Caco-2 (cell line): ENCODE data around the gene VPS41. TPM values are rescaled to one million over a fixed set of nuclear protein-coding genes. Genes with fewer than 3 reads are reported as not detected.

ENCODE experiments used
- BruUV-seq: library from RNA; stranded (reverse); fragments of 400-500 nt; replicated peaks from 2 replicates; lab custom pipeline; 2021; lab: Mats Ljungman, UMichigan
- CTCF ChIA-PET: fragments of 300-600 bp; sonication (Branson Sonifier 250); formaldehyde crosslinking; loops from one replicate; lab custom pipeline; 2022; ENCODE audit warnings: antibody characterized with exemption; lab: Charles Lee
- POLR2A ChIA-PET: fragments of 300-600 bp; sonication (Branson Sonifier 250); formaldehyde crosslinking; loops from one replicate; lab custom pipeline; 2022; ENCODE audit warnings: antibody characterized with exemption; lab: Charles Lee
- DNase-seq, 2 experiments: peaks; one replicate each; pipeline versions ENCODE4 v3.0.0 to v3.0.0-alpha.2; 2020 to 2022
- H3K27me3 ChIP-seq: replicated peaks from 2 replicates; pipeline ENCODE4 v1.6.0; 2011; ENCODE audit warnings: low read length; ENCODE audit not compliant: control insufficient read depth, insufficient read depth
- H3K36me3 ChIP-seq: 2 replicates; pipeline ENCODE4 v1.5.1; 2011; ENCODE audit warnings: low read length; ENCODE audit not compliant: control insufficient read depth, insufficient read depth
- H3K4me1 ChIP-seq: fragments of 250-450 bp; sonication (Bioruptor Pico); 2 replicates; pipeline ENCODE4 v1.5.1; 2020; ENCODE audit warnings: mild to moderate bottlenecking
- H3K4me3 ChIP-seq: 2 replicates; pipeline ENCODE4 v1.5.1; 2011; ENCODE audit warnings: low read depth, mild to moderate bottlenecking, control low read depth, low read length
- H3K9me3 ChIP-seq: fragments of 250-450 bp; sonication (Bioruptor Pico); 2 replicates; pipeline ENCODE4 v1.5.1; 2020; ENCODE audit warnings: mild to moderate bottlenecking, moderate library complexity
- H3K27ac Mint-ChIP-seq: one replicate; pipeline ENCODE4 v1.8.0; 2022; ENCODE audit warnings: mixed read lengths; ENCODE audit not compliant: unreplicated experiment
- H3K27me3 Mint-ChIP-seq: one replicate; pipeline ENCODE4 v1.8.0; 2022; ENCODE audit warnings: mixed read lengths; ENCODE audit not compliant: insufficient read depth, unreplicated experiment
- H3K36me3 Mint-ChIP-seq: one replicate; pipeline ENCODE4 v1.8.0; 2022; ENCODE audit warnings: mild to moderate bottlenecking, mixed read lengths; ENCODE audit not compliant: insufficient read depth, unreplicated experiment
- H3K4me1 Mint-ChIP-seq: one replicate; pipeline ENCODE4 v1.8.0; 2022; ENCODE audit warnings: low read depth, mixed read lengths; ENCODE audit not compliant: unreplicated experiment
- H3K4me3 Mint-ChIP-seq: one replicate; pipeline ENCODE4 v1.8.0; 2022; ENCODE audit warnings: mild to moderate bottlenecking, moderate library complexity, mixed read lengths; ENCODE audit not compliant: unreplicated experiment
- H3K9me3 Mint-ChIP-seq: one replicate; pipeline ENCODE4 v1.8.0; 2022; ENCODE audit warnings: mixed read lengths; ENCODE audit not compliant: unreplicated experiment
- intact Hi-C: fragments of 100-400 bp; cut with micrococcal nuclease; formaldehyde crosslinking; loops from one replicate; pipeline ENCODE4 v1.10.0; 2022; ENCODE audit not compliant: unreplicated experiment
- total RNA-seq: library from RNA; stranded (reverse); gene quantifications from 2 replicates; pipeline ENCODE4 v1.2.3, GENCODE V29; 2022
- TF ChIP-seq, protein P1 (sequence below), 2 experiments: fragments of 200-600 bp in 1 of 2; IDR thresholded peaks; 1 replicate in 1 of 2; 2 replicates in 1 of 2; pipeline versions ENCODE4 v1.5.1 to v1.8.0; 2011 to 2022; ENCODE audit warnings: antibody characterized with exemption in 1 of 2, control low read depth in 1 of 2, inconsistent platforms in 1 of 2, low read depth in 1 of 2, low read length in 1 of 2, mild to moderate bottlenecking in 1 of 2, moderate library complexity in 1 of 2; ENCODE audit not compliant: insufficient read depth in 1 of 2, severe bottlenecking in 1 of 2, unreplicated experiment in 1 of 2

The VPS41 gene
- total RNA-seq, 1 experiment from 2014 or later = 86.9 TPM

DNA sequence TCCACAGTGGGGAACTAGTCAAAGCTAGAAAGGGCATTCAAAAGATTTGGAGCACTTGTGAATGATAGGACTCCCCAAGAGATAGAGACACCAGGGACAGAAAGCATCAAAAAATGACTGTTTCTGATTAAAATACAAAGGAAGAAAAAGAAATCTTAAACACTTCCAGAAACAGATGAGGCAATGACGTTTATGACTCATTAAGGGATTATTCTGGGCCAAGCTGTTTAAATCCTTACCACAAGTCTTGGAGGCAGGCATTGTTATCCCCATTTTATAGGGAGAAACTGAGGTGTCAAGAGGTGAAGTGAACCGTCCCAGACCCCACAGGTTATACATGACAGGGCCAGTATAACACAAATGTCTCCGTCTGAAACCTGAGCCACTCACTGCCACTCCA, 209.5 kb downstream of the VPS41 start:
- intact Hi-C loops = no loop called here
- ChIA-PET CTCF (no interaction called here), POLR2A (no interaction called here)
- H3K36me3 ChIP-seq = no peaks in the 10 kb centered on the region
- DNase-seq = no peak
- no peaks in the 10 kb centered on the region for H3K4me1 ChIP-seq
- TF ChIP-seq, protein P1, sequence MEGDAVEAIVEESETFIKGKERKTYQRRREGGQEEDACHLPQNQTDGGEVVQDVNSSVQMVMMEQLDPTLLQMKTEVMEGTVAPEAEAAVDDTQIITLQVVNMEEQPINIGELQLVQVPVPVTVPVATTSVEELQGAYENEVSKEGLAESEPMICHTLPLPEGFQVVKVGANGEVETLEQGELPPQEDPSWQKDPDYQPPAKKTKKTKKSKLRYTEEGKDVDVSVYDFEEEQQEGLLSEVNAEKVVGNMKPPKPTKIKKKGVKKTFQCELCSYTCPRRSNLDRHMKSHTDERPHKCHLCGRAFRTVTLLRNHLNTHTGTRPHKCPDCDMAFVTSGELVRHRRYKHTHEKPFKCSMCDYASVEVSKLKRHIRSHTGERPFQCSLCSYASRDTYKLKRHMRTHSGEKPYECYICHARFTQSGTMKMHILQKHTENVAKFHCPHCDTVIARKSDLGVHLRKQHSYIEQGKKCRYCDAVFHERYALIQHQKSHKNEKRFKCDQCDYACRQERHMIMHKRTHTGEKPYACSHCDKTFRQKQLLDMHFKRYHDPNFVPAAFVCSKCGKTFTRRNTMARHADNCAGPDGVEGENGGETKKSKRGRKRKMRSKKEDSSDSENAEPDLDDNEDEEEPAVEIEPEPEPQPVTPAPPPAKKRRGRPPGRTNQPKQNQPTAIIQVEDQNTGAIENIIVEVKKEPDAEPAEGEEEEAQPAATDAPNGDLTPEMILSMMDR (IDR thresholded peaks at IDR 0.05; ENCODE audit: insufficient read depth in 1 of 2, low read depth in 1 of 2, low read length in 1 of 2, severe bottlenecking in 1 of 2, unreplicated experiment in 1 of 2) = no peak
- H3K4me3 Mint-ChIP-seq = no peak overlapping the region
- no peaks in the 10 kb centered on the region for H3K36me3 Mint-ChIP-seq
- H3K9me3 Mint-ChIP-seq = no peaks in the 10 kb centered on the region
- no TSS peak for BruUV-seq
- peaks cover 11% of the 10 kb centered on the region for H3K27me3 Mint-ChIP-seq
- H3K4me1 Mint-ChIP-seq = no peaks in the 10 kb centered on the region
- H3K9me3 ChIP-seq = no peaks in the 10 kb centered on the region
- H3K27ac Mint-ChIP-seq = no peak overlapping the region
- H3K4me3 ChIP-seq = no peak overlapping the region
- H3K27me3 ChIP-seq = no peaks in the 10 kb centered on the region

DNA sequence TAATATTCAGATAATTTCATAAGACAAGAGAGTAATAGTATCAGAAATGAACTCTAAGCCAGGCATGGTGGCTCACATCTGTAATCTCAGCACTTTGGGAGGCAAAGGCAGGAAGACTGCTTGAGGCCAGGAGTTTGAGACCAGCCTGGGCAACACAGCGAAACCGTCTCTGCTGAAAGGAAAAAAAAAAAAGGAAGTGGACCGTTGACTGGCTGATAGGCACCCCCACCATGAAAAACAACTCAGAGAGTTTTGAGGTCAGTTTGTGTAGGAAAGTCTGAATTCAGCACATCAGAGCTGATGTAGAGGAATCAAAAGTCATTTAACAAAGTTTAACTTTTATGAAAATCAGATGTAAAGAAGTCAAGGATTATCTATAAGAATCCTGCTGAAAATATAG, 214.7 kb downstream of the VPS41 start:
- Mint-ChIP-seq H3K9me3 (no peaks in the 10 kb centered on the region), H3K27ac (no peak overlapping the region), H3K36me3 (no peaks in the 10 kb centered on the region), H3K27me3 (no peaks in the 10 kb centered on the region), H3K4me3 (no peak overlapping the region), H3K4me1 (no peaks in the 10 kb centered on the region)
- DNase-seq = no peak
- CTCF ChIA-PET = no interaction called here
- H3K4me3 ChIP-seq = no peak overlapping the region
- POLR2A ChIA-PET = no interaction called here
- H3K27me3 ChIP-seq = no peaks in the 10 kb centered on the region
- no peaks in the 10 kb centered on the region for H3K36me3 ChIP-seq
- no peaks in the 10 kb centered on the region for H3K9me3 ChIP-seq
- TF ChIP-seq, protein P1 (IDR thresholded peaks at IDR 0.05; ENCODE audit: insufficient read depth in 1 of 2, low read depth in 1 of 2, low read length in 1 of 2, severe bottlenecking in 1 of 2, unreplicated experiment in 1 of 2) = no peak
- BruUV-seq = no TSS peak
- H3K4me1 ChIP-seq = no peaks in the 10 kb centered on the region
- intact Hi-C loops = no loop called here

DNA sequence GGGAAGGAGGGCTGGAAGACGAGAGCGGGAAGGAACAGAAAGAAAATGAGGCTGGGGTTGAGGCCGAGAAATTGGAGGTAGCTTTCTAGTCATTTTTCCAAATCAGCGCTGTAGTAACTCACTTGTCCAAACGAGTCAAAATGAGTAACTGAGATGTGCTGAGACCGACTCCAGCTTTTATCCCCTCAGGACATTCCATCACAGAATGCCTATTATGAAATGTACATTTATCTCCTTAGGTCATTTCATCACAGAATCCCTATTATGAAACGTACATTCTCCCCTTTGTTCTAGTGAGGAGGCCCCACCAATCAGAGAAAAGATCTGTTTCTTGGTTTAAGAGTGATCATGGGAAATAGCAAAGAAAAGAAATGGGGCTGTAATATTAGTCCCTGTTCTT, 222.1 kb downstream of the VPS41 start:
- TF ChIP-seq, protein P1 (IDR thresholded peaks at IDR 0.05; ENCODE audit: insufficient read depth in 1 of 2, low read depth in 1 of 2, low read length in 1 of 2, severe bottlenecking in 1 of 2, unreplicated experiment in 1 of 2) = no peak
- H3K27me3 ChIP-seq = 0 out of 2 replicates have a peak, but pooled peaks cover 1% of the 10 kb centered on the region
- Mint-ChIP-seq H3K27ac (no peak overlapping the region), H3K9me3 (peaks cover 12% of the 10 kb centered on the region), H3K4me1 (no peaks in the 10 kb centered on the region), H3K4me3 (no peak overlapping the region), H3K27me3 (peaks cover 7% of the 10 kb centered on the region), H3K36me3 (no peaks in the 10 kb centered on the region)
- DNase-seq = no peak
- H3K36me3 ChIP-seq = no peaks in the 10 kb centered on the region
- no peaks in the 10 kb centered on the region for H3K4me1 ChIP-seq
- H3K4me3 ChIP-seq = no peak overlapping the region
- no TSS peak for BruUV-seq
- intact Hi-C loops = no loop called here
- H3K9me3 ChIP-seq = no peaks in the 10 kb centered on the region
- ChIA-PET CTCF (no interaction called here), POLR2A (no interaction called here)
